Activated naive CD4-positive, alpha-beta T cell treated with anti-CD3 and anti-CD28 coated beads, Interleukin-2, amount 50 U/mL, for 24 hours (primary cell): ENCODE results near the gene EXOC3L1.

Source experiments
- H3K27ac Mint-ChIP-seq: one replicate; pipeline ENCODE4 v1.8.0; 2021; ENCODE audit warnings: mild to moderate bottlenecking, mixed read lengths
- H3K27me3 Mint-ChIP-seq: one replicate; pipeline ENCODE4 v1.8.0; 2021; ENCODE audit warnings: mixed read lengths
- H3K36me3 Mint-ChIP-seq: one replicate; pipeline ENCODE4 v1.8.0; 2021; ENCODE audit warnings: mixed read lengths
- H3K4me1 Mint-ChIP-seq: one replicate; pipeline ENCODE4 v1.8.0; 2021; ENCODE audit warnings: mixed read lengths
- H3K4me3 Mint-ChIP-seq: one replicate; pipeline ENCODE4 v1.8.0; 2021; ENCODE audit warnings: mild to moderate bottlenecking, mixed read lengths
- H3K9me3 Mint-ChIP-seq: one replicate; pipeline ENCODE4 v1.8.0; 2021; ENCODE audit warnings: mixed read lengths

EXOC3L1 gene

DNA sequence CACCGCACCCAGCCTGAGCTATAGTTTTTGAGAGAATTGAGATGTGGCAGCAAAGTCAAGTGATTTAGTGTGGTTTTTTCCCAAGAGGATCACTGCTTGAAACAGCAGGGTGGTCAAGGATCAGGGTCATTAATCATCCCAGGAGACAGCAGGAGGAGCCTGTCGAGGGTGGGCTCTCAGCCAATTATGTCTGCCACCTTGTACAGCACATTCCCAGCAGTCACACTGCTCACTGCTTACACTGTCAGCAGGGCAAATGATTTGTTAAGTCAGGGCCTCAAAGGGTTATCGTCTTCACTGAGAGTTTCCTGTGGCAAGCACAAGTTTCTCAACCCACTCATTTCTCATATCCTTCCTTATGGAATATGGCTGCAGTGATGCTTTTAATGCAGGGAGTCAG lies 52.3 kb downstream of the EXOC3L1 start:
- no peaks in the 10 kb centered on the region for H3K27me3 Mint-ChIP-seq
- H3K9me3 Mint-ChIP-seq: no peaks in the 10 kb centered on the region
- H3K4me3 Mint-ChIP-seq: no peak overlapping the region
- H3K36me3 Mint-ChIP-seq: peaks cover 17% of the 10 kb centered on the region
- no peak overlapping the region for H3K27ac Mint-ChIP-seq
- H3K4me1 Mint-ChIP-seq: no peaks in the 10 kb centered on the region
